CD4-positive, alpha-beta T cell treated with Interleukin-12 subunit alpha and Interleukin-12 subunit beta, for 1 hour (primary cell): ENCODE measurements around the gene WASF2.
"Not testable (repeated sequence)": the region's sequence is repeated elsewhere in the genome, so short reads cannot be mapped to it uniquely, and the experiment has no call there.

Experiments
- DNase-seq: peaks from one replicate; pipeline ENCODE4 v3.0.0-alpha.2; 2020

WASF2 gene

GRCh38 chr1:27447399-27447798 is 42.6 kb downstream of the WASF2 start:
- no peak for DNase-seq

GRCh38 chr1:27446496-27447020 is 43.4 kb downstream of the WASF2 start:
- DNase-seq, result no peak

- DNase-seq, result no peak
Observed at GRCh38 chr1:27445177-27445936, 44.6 kb downstream of the WASF2 start.

- no peak for DNase-seq
Observed at GRCh38 chr1:27444632-27445031, 45.3 kb downstream of the WASF2 start.

GRCh38 chr1:27439150-27439549 is 50.8 kb downstream of the WASF2 start:
- no peak for DNase-seq

- DNase-seq, result no peak
Observed at GRCh38 chr1:27438621-27439061, 51.3 kb downstream of the WASF2 start.

GRCh38 chr1:27436204-27437159 is 53.5 kb downstream of the WASF2 start:
- peak; percentile 56 for DNase-seq

GRCh38 chr1:27435566-27436203 is 54.3 kb downstream of the WASF2 start:
- DNase-seq, result peak; percentile 35

GRCh38 chr1:27433706-27434105 is 56.3 kb downstream of the WASF2 start:
- DNase-seq, result no peak

GRCh38 chr1:27432725-27433124 is 57.2 kb downstream of the WASF2 start:
- not testable (repeated sequence) for DNase-seq

- DNase-seq, result no peak
Observed at GRCh38 chr1:27431601-27431940, 58.4 kb downstream of the WASF2 start.

- DNase-seq, result peak; percentile 53
Observed at GRCh38 chr1:27430903-27431600, 58.9 kb downstream of the WASF2 start.

- no peak for DNase-seq
Observed at GRCh38 chr1:27429029-27429425, 60.9 kb downstream of the WASF2 start.

- no peak for DNase-seq
Observed at GRCh38 chr1:27428316-27429028, 61.5 kb downstream of the WASF2 start.

GRCh38 chr1:27427816-27428315 is 62.1 kb downstream of the WASF2 start:
- no peak for DNase-seq

GRCh38 chr1:27427329-27427728 is 62.6 kb downstream of the WASF2 start:
- no peak for DNase-seq

GRCh38 chr1:27423709-27424108 is 66.3 kb downstream of the WASF2 start:
- no peak for DNase-seq

- DNase-seq, result peak; percentile 50
Observed at GRCh38 chr1:27418326-27419185, 71.4 kb downstream of the WASF2 start.

- no peak for DNase-seq
Observed at GRCh38 chr1:27417713-27418112, 72.3 kb downstream of the WASF2 start.

GRCh38 chr1:27416387-27417111 is 73.4 kb downstream of the WASF2 start:
- DNase-seq, result peak; percentile 72
